ENCODE results near the gene SNX27.

DNA sequence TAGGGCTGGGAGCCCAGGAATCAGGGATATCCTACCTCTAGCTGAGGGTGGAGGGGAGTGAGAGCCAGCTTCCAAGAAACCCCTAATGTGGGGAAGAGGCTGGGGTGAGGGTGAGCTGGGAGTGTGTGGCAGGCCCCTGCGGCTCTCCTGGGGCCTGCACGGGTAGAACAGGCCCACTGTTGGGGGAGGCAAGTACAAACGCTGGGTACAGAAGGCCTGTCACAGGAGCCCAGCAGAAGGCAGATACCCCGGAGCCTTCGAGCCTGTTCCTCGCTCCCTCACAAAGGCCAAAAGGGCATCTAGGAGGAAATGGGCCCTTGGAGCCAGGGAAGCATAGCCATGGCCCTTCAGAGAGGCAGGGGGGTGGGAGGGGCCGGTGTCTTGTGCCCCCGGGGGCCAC lies 91.1 kb downstream of the SNX27 start:
- TF ChIP-seq HDGF (IDR thresholded peaks at IDR 0.05; ENCODE audit: borderline replicate concordance) (no peak), SP1 (IDR thresholded peaks at IDR 0.05) (no peak), SUZ12 (IDR thresholded peaks at IDR 0.05) (no peak), FOXK2 (IDR thresholded peaks at IDR 0.05) (no peak), LEF1 (IDR thresholded peaks at IDR 0.05; ENCODE audit: borderline replicate concordance) (no peak), ZNF384 (IDR thresholded peaks at IDR 0.05) (no peak), NFRKB (IDR thresholded peaks at IDR 0.05) (no peak)
